HCT116 (cell line): ENCODE results near the gene BAG1. TPM values are rescaled to one million over a fixed set of nuclear protein-coding genes. Genes with fewer than 3 reads are reported as not detected.
A peak's percentile ranks its signal among the peaks of the same experiment; 100 is the strongest.

Source experiments
- ATAC-seq: fragments of 200-7000 bp; cut with Tn5 transposase; 2 replicates; pipeline ENCODE4 v1.9.1; 2020; ENCODE audit warnings: mild to moderate bottlenecking, moderate library complexity
- BruUV-seq: library from RNA; stranded (reverse); fragments of 400-500 nt; replicated peaks from 2 replicates; lab custom pipeline; 2021; lab: Mats Ljungman, UMichigan
- CTCF ChIA-PET: fragments of 300-600 bp; sonication (Branson Sonifier 250); formaldehyde crosslinking; loops from one replicate; lab custom pipeline; 2021; ENCODE audit warnings: antibody characterized with exemption; lab: Charles Lee
- POLR2A ChIA-PET: fragments of 300-600, 350-600 bp; sonication (Branson Sonifier 250); formaldehyde crosslinking; loops from one replicate; lab custom pipeline; 2021; ENCODE audit warnings: antibody characterized with exemption; lab: Charles Lee
- RAD21 ChIA-PET, 2 experiments: fragments of 300-600 bp; sonication (Branson Sonifier 250); formaldehyde crosslinking; loops; one replicate each; lab custom pipeline; 2023; ENCODE audit warnings: low total read pairs in 2 of 2; ENCODE audit not compliant: uncharacterized antibody in 2 of 2, unreplicated experiment in 2 of 2, low non-redundant PET in 1 of 2; lab: Charles Lee
- DNase-seq: peaks from one replicate; pipeline ENCODE4 v3.0.0-alpha.2; 2010; ENCODE audit warnings: low read depth, low spot score
- H2AFZ ChIP-seq: fragments of 200-600 bp; shearing (Covaris generic), sonication (generic); 2 replicates; pipeline ENCODE4 v1.6.1; 2017; ENCODE audit warnings: low read depth, mixed run types, mixed read lengths, antibody characterized with exemption, low read length; ENCODE audit not compliant: poor library complexity, severe bottlenecking
- H3K27ac ChIP-seq: 2 replicates; pipeline ENCODE4 v1.5.1; 2012; ENCODE audit warnings: low read depth, low read length
- H3K27me3 ChIP-seq: fragments of 200-600 bp; sonication (generic); 2 replicates; pipeline ENCODE4 v1.6.1; 2016; ENCODE audit warnings: mixed run types, low read length, mixed read lengths; ENCODE audit not compliant: insufficient read depth
- H3K36me3 ChIP-seq, 2 experiments: fragments of 200-500 bp in 1 of 2; fragments of 200-600 bp in 1 of 2; sonication (Bioruptor generic) in 1 of 2; sonication (generic) in 1 of 2; 2 replicates each; pipeline versions ENCODE4 v1.5.1 to v1.6.1; 2014 to 2016; ENCODE audit warnings: low read length in 2 of 2, inconsistent platforms in 1 of 2, mixed read lengths in 1 of 2, mixed run types in 1 of 2; ENCODE audit not compliant: insufficient read depth in 2 of 2, control insufficient read depth in 1 of 2
- H3K4me1 ChIP-seq, 2 experiments: fragments of 200-600 bp in 1 of 2; sonication (generic) in 1 of 2; 2 replicates each; pipeline versions ENCODE4 v1.5.1 to v1.6.1; 2012 to 2017; ENCODE audit warnings: low read length in 2 of 2, inconsistent platforms in 1 of 2, mild to moderate bottlenecking in 1 of 2, mixed read lengths in 1 of 2, mixed run types in 1 of 2, moderate library complexity in 1 of 2; ENCODE audit not compliant: insufficient read depth in 2 of 2, control insufficient read depth in 1 of 2
- H3K4me2 ChIP-seq: fragments of 200-600 bp; sonication (generic); 2 replicates; pipeline ENCODE4 v1.6.1; 2017; ENCODE audit warnings: mixed run types, low read length, mixed read lengths
- H3K4me3 ChIP-seq, 2 experiments: fragments of 200-600 bp in 1 of 2; sonication (generic) in 1 of 2; replicated peaks in 1 of 2; 2 replicates each; pipeline ENCODE4 v1.5.1; 2011 to 2016; ENCODE audit warnings: low read length in 2 of 2, control low read depth in 1 of 2, low read depth in 1 of 2, mild to moderate bottlenecking in 1 of 2, mixed read lengths in 1 of 2, mixed run types in 1 of 2
- H3K79me2 ChIP-seq: fragments of 200-600 bp; sonication (generic); 2 replicates; pipeline ENCODE4 v1.6.1; 2017; ENCODE audit warnings: mild to moderate bottlenecking, mixed run types, low read length, moderate library complexity, mixed read lengths; ENCODE audit not compliant: insufficient read depth
- H3K9ac ChIP-seq: fragments of 200-600 bp; sonication (generic); 2 replicates; pipeline ENCODE4 v1.6.1; 2016; ENCODE audit warnings: low read length, mixed read lengths
- H3K9me2 ChIP-seq: fragments of 200-600 bp; sonication (generic), shearing (Covaris generic); 2 replicates; pipeline ENCODE4 v1.6.1; 2017; ENCODE audit warnings: mixed run types, mild to moderate bottlenecking, moderate library complexity; ENCODE audit not compliant: insufficient read depth
- H3K9me3 ChIP-seq, 2 experiments: fragments of 200-500 bp in 1 of 2; fragments of 200-600 bp in 1 of 2; sonication (Bioruptor generic) in 1 of 2; sonication (generic) in 1 of 2; 2 replicates each; pipeline ENCODE4 v1.6.1; 2014 to 2017; ENCODE audit warnings: low read length in 2 of 2, mixed read lengths in 2 of 2, inconsistent platforms in 1 of 2, low read depth in 1 of 2, mild to moderate bottlenecking in 1 of 2, mixed run types in 1 of 2, moderate library complexity in 1 of 2; ENCODE audit not compliant: control insufficient read depth in 1 of 2, insufficient read depth in 1 of 2
- H4K20me1 ChIP-seq: fragments of 200-600 bp; sonication (generic), shearing (Covaris generic); 2 replicates; pipeline ENCODE4 v1.6.1; 2017; ENCODE audit warnings: mixed run types, mild to moderate bottlenecking, moderate library complexity; ENCODE audit not compliant: insufficient read depth
- EZH2 ChIP-seq: fragments of 200-600 bp; sonication (generic); IDR thresholded peaks from 2 replicates; pipeline ENCODE4 v1.6.1; 2017; ENCODE audit warnings: antibody characterized with exemption, mixed run types
- FOSL1 ChIP-seq: IDR thresholded peaks from 2 replicates; pipeline ENCODE4 v1.6.1; 2012; ENCODE audit warnings: low read depth
- POLR2A ChIP-seq: IDR thresholded peaks from 2 replicates; pipeline ENCODE4 v1.7.0; 2011; ENCODE audit warnings: borderline replicate concordance; ENCODE audit not compliant: insufficient read depth, insufficient read length; ENCODE audit errors: extremely low read depth
- POLR2AphosphoS5 ChIP-seq: IDR thresholded peaks from 2 replicates; pipeline ENCODE4 v1.6.1; 2011; ENCODE audit warnings: mild to moderate bottlenecking, low read depth, low read length, moderate library complexity
- RAD21 ChIP-seq: IDR thresholded peaks from 2 replicates; pipeline ENCODE4 v1.6.1; 2012; ENCODE audit warnings: low read depth, mild to moderate bottlenecking
- SIN3A ChIP-seq: IDR thresholded peaks from 2 replicates; pipeline ENCODE4 v1.6.1; 2012; ENCODE audit warnings: low read depth
- SRF ChIP-seq: IDR thresholded peaks from 2 replicates; pipeline ENCODE4 v1.6.1; 2012; ENCODE audit warnings: low read depth
- TCF7L2 ChIP-seq: IDR thresholded peaks from 2 replicates; pipeline ENCODE4 v1.7.0; 2011; ENCODE audit warnings: borderline replicate concordance, inconsistent platforms; ENCODE audit not compliant: insufficient read depth, insufficient read length; ENCODE audit errors: extremely low read depth
- YY1 ChIP-seq: IDR thresholded peaks from 2 replicates; pipeline ENCODE4 v1.6.1; 2011; ENCODE audit warnings: low read length, low read depth, moderate library complexity, mild to moderate bottlenecking; ENCODE audit not compliant: insufficient replicate concordance; ENCODE audit errors: extremely low read depth
- ZFX ChIP-seq: fragments of 450-650 bp; IDR thresholded peaks from 2 replicates; pipeline ENCODE4 v1.6.1; 2017
- intact Hi-C: fragments of 100-400 bp; cut with micrococcal nuclease; formaldehyde crosslinking; loops from 2 replicates; pipeline ENCODE4 v1.10.0; 2022
- total RNA-seq: library from RNA; stranded (reverse); gene quantifications from one replicate; pipeline ENCODE4 v1.2.1, GENCODE V29; 2021; ENCODE audit not compliant: unreplicated experiment
- TF ChIP-seq, protein P1 (sequence below): IDR thresholded peaks from 2 replicates; pipeline ENCODE4 v1.6.1; 2011; ENCODE audit warnings: mild to moderate bottlenecking, low read length, moderate library complexity; ENCODE audit not compliant: insufficient replicate concordance; ENCODE audit errors: extremely low read depth
- TF ChIP-seq, protein P2 (sequence below), 3 experiments: fragments of 200-600 bp in 1 of 3; sonication (generic) in 1 of 3; IDR thresholded peaks in 2 of 3; conservative IDR thresholded peaks in 1 of 3; 2 replicates each; pipeline ENCODE4 v1.5.1; 2012 to 2017; ENCODE audit warnings: low read depth in 2 of 3, low read length in 2 of 3, antibody characterized with exemption in 1 of 3, borderline replicate concordance in 1 of 3, control low read depth in 1 of 3, mild to moderate bottlenecking in 1 of 3, mixed read lengths in 1 of 3, mixed run types in 1 of 3, moderate library complexity in 1 of 3; ENCODE audit not compliant: insufficient read depth in 1 of 3

BAG1 gene
- total RNA-seq, 1 experiment from 2014 or later = 58.2 TPM

DNA sequence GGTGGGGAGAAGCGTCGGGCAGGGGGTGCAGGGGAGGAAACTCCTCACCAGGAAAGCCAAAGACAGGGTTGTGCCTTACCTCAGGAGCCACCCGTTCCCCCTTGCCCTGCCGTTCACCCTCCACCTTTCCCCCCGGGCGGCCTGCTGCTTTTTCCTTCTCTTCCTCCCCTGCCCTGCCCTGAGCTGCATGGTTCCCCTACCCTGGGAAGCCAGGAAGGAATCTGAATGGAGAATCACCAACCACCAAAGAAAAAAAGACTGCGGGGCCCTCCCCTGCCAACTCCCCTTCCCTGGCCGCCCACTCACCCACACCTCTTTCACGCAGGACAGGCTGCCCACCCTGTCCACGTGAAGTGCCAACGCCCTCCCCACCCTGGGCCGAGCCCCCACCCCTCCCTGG is 25.0 kb upstream of the BAG1 start (continued):
- TF ChIP-seq, protein P1, sequence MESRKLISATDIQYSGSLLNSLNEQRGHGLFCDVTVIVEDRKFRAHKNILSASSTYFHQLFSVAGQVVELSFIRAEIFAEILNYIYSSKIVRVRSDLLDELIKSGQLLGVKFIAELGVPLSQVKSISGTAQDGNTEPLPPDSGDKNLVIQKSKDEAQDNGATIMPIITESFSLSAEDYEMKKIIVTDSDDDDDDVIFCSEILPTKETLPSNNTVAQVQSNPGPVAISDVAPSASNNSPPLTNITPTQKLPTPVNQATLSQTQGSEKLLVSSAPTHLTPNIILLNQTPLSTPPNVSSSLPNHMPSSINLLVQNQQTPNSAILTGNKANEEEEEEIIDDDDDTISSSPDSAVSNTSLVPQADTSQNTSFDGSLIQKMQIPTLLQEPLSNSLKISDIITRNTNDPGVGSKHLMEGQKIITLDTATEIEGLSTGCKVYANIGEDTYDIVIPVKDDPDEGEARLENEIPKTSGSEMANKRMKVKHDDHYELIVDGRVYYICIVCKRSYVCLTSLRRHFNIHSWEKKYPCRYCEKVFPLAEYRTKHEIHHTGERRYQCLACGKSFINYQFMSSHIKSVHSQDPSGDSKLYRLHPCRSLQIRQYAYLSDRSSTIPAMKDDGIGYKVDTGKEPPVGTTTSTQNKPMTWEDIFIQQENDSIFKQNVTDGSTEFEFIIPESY = no peak
- TF ChIP-seq RAD21 = no peak

DNA sequence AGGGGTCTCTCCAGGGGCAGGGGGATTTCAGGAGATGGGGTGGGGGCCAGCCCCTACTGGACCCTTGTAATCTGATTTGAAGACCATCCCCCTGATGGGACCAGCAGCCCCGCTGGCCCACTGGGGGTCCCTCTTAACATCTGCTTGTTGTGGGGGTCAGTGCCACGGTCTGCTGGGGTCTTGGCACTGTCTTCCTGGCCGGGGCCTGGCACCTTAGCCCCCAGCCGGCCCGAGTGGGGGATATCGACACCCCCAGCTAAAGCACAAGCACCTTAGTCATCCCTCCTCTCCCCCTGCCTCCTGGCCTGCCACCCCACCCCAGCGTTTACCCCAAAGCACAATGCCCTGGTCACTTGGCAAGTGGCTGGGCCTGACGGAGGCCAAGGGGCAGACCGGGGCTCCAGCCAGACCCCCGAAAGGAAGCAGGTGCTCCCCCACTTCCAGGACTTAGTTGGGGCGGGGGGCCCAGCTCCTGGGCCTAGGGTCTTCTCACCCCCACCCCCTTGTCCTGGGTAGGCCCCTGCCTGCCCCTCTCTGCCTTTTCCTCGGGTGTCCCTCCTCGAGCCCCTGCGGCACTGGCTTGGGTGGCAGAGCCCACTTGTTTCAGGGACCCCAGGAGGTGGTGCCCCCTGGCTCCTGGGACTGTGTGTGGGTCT is 24.4 kb upstream of the BAG1 start:
- no peak for DNase-seq

More for the DNA sequence above, 24.4 kb upstream of the BAG1 start:
- Histone ChIP-seq H3K4me1 (peaks cover 5 to 22% of the 10 kb centered on the region in 2 experiments; a peak in 2 of 4 replicates), H3K9me3 (no peaks in the 10 kb centered on the region), H3K79me2 (peaks cover 37% of the 10 kb centered on the region), H3K4me3 (peak overlapping the region; percentile 80 to 85), H2AFZ (no peak overlapping the region), H3K36me3 (peaks cover 5 to 16% of the 10 kb centered on the region in 2 experiments; a peak in 2 of 4 replicates), H3K4me2 (peak overlapping the region; percentile 83), H3K9me2 (no peaks in the 10 kb centered on the region), H4K20me1 (no peaks in the 10 kb centered on the region), H3K27ac (peak overlapping the region; percentile 83; the same call in 1 of the 2 replicates), H3K27me3 (no peaks in the 10 kb centered on the region), H3K9ac (peak overlapping the region; percentile 91)
- ChIA-PET RAD21 (no interaction called here), CTCF (interaction anchor here (1.2 to 1.4 kb wide), 2 partner anchors 164 to 335 kb away, joined by 3 read pairs; no protein-coding TSS in a partner anchor), POLR2A (no interaction called here)
- ATAC-seq = no peak
- intact Hi-C loops = loop anchor here (5.0 kb wide), 1 partner anchor 433 kb away; no protein-coding TSS in a partner anchor
- no TSS peak for BruUV-seq
- TF ChIP-seq ZFX = no peak
- TF ChIP-seq SIN3A = no peak
- TF ChIP-seq POLR2A = no peak
- TF ChIP-seq, protein P2, sequence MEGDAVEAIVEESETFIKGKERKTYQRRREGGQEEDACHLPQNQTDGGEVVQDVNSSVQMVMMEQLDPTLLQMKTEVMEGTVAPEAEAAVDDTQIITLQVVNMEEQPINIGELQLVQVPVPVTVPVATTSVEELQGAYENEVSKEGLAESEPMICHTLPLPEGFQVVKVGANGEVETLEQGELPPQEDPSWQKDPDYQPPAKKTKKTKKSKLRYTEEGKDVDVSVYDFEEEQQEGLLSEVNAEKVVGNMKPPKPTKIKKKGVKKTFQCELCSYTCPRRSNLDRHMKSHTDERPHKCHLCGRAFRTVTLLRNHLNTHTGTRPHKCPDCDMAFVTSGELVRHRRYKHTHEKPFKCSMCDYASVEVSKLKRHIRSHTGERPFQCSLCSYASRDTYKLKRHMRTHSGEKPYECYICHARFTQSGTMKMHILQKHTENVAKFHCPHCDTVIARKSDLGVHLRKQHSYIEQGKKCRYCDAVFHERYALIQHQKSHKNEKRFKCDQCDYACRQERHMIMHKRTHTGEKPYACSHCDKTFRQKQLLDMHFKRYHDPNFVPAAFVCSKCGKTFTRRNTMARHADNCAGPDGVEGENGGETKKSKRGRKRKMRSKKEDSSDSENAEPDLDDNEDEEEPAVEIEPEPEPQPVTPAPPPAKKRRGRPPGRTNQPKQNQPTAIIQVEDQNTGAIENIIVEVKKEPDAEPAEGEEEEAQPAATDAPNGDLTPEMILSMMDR (IDR thresholded peaks at IDR 0.05 in 2 of 3, conservative IDR thresholded peaks at IDR 0.05 in 1 of 3; ENCODE audit: borderline replicate concordance in 1 of 3, insufficient read depth in 1 of 3, low read depth in 2 of 3, low read length in 2 of 3) = no peak
- TF ChIP-seq TCF7L2 = no peak
- no peak for TF ChIP-seq POLR2AphosphoS5
- TF ChIP-seq SRF = no peak
- no peak for TF ChIP-seq FOSL1
- TF ChIP-seq RAD21 = no peak
- TF ChIP-seq YY1 = no peak
- no peak for TF ChIP-seq EZH2
- TF ChIP-seq, all 23 proteins: peak for 0
